Upper lobe of left lung (tissue), 4 donors: ENCODE measurements around the gene PEA15.

Source experiments
- EP300 ChIP-seq, 4 donors: sonication (generic); formaldehyde crosslinking; IDR thresholded peaks; one replicate each; pipeline ENCODE4 v1.5.1; 2017; ENCODE audit warnings: antibody characterized with exemption in 4 of 4, control low read depth in 2 of 4
- POLR2A ChIP-seq, 4 donors: fragments of 450-650 bp; IDR thresholded peaks; one replicate each; pipeline ENCODE4 v1.5.1; 2016 to 2017; ENCODE audit warnings: antibody characterized with exemption in 4 of 4, mild to moderate bottlenecking in 2 of 4
- POLR2AphosphoS5 ChIP-seq, 2 donors: sonication (generic); formaldehyde crosslinking; IDR thresholded peaks; one replicate each; pipeline ENCODE4 v1.5.1; 2017; ENCODE audit warnings: antibody characterized with exemption in 2 of 2
- TF ChIP-seq, protein P1 (sequence below), 6 experiments: fragments of 450-650 bp in 4 of 6; fragments of 200-600 bp in 2 of 6; sonication (generic) in 2 of 6; IDR thresholded peaks; one replicate each; pipeline ENCODE4 v1.5.1; 2016 to 2019; ENCODE audit warnings: antibody characterized with exemption in 6 of 6

DNA sequence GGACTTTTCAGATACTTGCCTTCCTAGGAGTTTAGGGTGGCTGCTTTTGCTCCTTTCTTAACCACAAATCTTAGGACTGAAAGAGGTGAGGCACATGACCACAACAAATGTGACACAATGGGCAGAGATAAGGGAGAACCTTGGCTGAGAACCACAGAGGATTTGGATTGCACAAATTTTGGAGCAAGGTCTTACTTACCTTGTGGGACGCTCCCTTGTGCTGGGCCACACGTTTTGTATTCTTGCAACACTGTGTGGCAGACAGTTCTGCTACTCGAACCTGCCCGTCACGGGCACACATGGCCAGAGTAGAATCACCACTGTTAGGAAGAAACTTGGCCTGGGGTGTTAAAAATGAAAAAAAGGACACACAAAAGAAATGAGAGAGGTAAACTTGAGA is 33.2 kb downstream of the PEA15 start:
- TF ChIP-seq, protein P1, sequence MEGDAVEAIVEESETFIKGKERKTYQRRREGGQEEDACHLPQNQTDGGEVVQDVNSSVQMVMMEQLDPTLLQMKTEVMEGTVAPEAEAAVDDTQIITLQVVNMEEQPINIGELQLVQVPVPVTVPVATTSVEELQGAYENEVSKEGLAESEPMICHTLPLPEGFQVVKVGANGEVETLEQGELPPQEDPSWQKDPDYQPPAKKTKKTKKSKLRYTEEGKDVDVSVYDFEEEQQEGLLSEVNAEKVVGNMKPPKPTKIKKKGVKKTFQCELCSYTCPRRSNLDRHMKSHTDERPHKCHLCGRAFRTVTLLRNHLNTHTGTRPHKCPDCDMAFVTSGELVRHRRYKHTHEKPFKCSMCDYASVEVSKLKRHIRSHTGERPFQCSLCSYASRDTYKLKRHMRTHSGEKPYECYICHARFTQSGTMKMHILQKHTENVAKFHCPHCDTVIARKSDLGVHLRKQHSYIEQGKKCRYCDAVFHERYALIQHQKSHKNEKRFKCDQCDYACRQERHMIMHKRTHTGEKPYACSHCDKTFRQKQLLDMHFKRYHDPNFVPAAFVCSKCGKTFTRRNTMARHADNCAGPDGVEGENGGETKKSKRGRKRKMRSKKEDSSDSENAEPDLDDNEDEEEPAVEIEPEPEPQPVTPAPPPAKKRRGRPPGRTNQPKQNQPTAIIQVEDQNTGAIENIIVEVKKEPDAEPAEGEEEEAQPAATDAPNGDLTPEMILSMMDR (IDR thresholded peaks at IDR 0.05): no peak
- no peak for TF ChIP-seq EP300 (IDR thresholded peaks at IDR 0.05)
- TF ChIP-seq POLR2A (IDR thresholded peaks at IDR 0.05): no peak
- TF ChIP-seq POLR2AphosphoS5 (IDR thresholded peaks at IDR 0.05): no peak
